GM12875 (cell line): ENCODE data around the gene ARHGAP21.
"Not testable (repeated sequence)": the region's sequence is repeated elsewhere in the genome, so short reads cannot be mapped to it uniquely, and the experiment has no call there.

Experiments used
- H3K4me3 ChIP-seq: one replicate; pipeline ENCODE4 v1.5.1; 2011; ENCODE audit warnings: low read depth, low read length, control low read depth
- TF ChIP-seq, protein P1 (sequence below): IDR thresholded peaks from 2 replicates; pipeline ENCODE4 v1.5.1; 2011; ENCODE audit warnings: low read depth, mild to moderate bottlenecking, control low read depth, inconsistent platforms, low read length, moderate library complexity, borderline replicate concordance; ENCODE audit not compliant: insufficient read depth

Gene ARHGAP21

GRCh38 chr10:24670964-24671670, 52.6 kb downstream of the ARHGAP21 start:
- TF ChIP-seq, protein P1, sequence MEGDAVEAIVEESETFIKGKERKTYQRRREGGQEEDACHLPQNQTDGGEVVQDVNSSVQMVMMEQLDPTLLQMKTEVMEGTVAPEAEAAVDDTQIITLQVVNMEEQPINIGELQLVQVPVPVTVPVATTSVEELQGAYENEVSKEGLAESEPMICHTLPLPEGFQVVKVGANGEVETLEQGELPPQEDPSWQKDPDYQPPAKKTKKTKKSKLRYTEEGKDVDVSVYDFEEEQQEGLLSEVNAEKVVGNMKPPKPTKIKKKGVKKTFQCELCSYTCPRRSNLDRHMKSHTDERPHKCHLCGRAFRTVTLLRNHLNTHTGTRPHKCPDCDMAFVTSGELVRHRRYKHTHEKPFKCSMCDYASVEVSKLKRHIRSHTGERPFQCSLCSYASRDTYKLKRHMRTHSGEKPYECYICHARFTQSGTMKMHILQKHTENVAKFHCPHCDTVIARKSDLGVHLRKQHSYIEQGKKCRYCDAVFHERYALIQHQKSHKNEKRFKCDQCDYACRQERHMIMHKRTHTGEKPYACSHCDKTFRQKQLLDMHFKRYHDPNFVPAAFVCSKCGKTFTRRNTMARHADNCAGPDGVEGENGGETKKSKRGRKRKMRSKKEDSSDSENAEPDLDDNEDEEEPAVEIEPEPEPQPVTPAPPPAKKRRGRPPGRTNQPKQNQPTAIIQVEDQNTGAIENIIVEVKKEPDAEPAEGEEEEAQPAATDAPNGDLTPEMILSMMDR = no peak
- no peak overlapping the region for H3K4me3 ChIP-seq

GRCh38 chr10:24669285-24669852, 54.3 kb downstream of the ARHGAP21 start:
- no peak overlapping the region for H3K4me3 ChIP-seq
- TF ChIP-seq, protein P1 = no peak

DNA sequence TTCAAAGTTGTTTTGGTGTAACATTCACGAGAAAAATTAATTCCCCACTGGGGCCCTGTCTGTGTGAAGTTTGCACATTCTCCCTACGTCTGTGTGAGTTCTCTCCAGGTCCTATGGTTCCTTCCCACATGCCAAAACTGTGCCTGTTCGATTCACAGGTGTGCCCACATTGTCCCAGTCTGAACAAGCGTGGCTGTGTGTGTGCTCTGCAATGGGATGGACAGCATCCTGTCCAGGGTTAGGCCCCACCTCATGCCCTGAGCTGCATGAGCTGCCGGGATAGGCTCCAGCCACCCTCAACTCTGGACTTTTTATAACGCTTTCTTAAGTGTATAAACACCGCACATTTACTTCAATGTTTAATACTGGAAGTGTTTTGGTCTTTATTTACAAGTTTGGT, 55.4 kb downstream of the ARHGAP21 start:
- H3K4me3 ChIP-seq = no peak overlapping the region
- TF ChIP-seq, protein P1 = no peak

DNA sequence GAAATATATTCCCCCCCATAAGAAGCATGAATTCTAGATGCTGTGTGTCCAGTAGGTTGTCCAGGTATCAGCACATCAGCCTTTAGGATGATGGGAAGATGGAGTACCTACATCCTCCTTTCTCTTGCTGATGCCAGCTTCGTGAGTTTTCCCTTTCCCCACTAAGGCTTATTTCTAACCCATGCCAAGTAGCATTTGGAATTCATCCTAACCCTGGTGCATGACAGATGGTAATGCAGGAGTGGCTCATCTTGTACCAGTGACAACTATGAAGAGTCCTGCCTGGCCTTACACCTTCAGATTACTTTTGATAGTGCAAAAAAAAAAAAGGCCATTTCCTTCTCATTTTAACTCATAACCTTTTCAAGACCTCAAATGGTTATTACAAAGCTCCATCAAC, 58.7 kb downstream of the ARHGAP21 start:
- H3K4me3 ChIP-seq = no peak overlapping the region
- TF ChIP-seq, protein P1 = no peak

GRCh38 chr10:24661376-24661775, 62.3 kb downstream of the ARHGAP21 start:
- TF ChIP-seq, protein P1 = no peak
- no peak overlapping the region for H3K4me3 ChIP-seq

- H3K4me3 ChIP-seq = not testable (repeated sequence)
Observed at GRCh38 chr10:24658319-24658718, 65.4 kb downstream of the ARHGAP21 start.

- not testable (repeated sequence) for H3K4me3 ChIP-seq
Observed at GRCh38 chr10:24656326-24656725, 67.4 kb downstream of the ARHGAP21 start.

DNA sequence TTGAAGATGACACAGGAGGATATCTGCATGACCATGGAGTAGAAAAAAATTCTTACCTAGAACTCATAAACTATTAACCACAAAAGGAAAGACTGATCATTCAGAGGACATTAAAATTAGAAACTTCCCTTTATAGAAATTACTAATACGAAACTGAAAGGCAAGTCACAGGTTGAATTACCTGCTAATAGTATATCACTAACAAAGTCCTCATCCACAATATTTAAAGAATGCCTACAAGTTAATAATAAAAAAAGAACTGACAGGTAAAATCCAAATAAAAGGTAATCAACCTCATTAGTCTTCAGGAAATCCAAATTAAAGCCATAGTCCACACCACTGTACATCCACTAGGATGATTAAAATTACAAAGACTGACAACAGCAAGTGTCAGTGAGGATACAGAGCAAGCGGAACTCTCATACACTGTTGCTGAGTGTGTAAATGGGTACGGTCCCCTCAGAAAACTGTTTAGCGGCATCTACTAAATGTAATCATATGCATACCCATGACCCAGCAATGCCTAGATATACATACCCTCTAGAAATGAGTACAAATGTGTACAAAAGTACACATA, 71.2 kb downstream of the ARHGAP21 start:
- no peak overlapping the region for H3K4me3 ChIP-seq
- TF ChIP-seq, protein P1 = no peak
